GM12801 (cell line): Measurements from ENCODE around the gene MPZL2.

Experiments used
- CTCF ChIP-seq: IDR thresholded peaks from one replicate; pipeline ENCODE4 v1.5.1; 2011; ENCODE audit warnings: control low read depth; ENCODE audit not compliant: insufficient read length; ENCODE audit errors: extremely low read depth

Gene MPZL2

DNA sequence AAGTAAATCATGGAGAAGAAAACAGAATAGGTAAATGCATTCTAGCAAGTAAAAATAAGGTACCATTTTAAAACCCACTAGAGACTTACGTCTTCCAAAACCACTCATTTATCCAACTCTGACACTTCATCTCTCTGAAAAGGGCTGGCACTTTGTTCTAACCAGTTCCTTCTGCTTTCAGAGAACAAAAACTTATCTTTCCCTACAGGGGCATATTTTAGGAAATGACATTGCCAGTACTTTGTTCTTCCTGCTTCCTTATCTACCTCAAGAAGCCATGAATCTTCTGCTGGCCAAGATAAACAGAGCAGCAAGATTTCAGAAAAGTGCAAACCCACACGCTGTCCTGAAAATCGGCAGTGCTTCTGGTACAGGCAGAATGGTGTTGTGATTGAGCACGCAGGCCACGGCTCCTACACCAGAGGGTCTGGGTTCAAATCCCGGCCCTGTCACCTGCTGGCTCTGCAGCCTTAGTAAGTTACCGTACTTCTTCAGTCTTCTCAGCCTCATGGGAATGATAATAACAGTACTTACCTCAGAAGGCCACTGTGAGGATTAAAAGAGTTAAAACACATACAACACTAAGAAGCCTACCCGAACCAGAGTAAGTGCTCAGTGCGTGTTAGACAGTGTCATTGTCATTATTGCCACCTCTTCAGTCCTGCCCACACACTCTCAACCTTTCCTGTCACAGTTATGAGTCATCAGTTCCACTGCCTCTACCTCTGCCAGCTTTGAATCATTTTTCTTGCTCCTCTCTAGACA is 22.9 kb downstream of the MPZL2 start:
- TF ChIP-seq CTCF, result no peak

GRCh38 chr11:118239509-118240205 is 24.4 kb downstream of the MPZL2 start:
- TF ChIP-seq CTCF, result no peak

DNA sequence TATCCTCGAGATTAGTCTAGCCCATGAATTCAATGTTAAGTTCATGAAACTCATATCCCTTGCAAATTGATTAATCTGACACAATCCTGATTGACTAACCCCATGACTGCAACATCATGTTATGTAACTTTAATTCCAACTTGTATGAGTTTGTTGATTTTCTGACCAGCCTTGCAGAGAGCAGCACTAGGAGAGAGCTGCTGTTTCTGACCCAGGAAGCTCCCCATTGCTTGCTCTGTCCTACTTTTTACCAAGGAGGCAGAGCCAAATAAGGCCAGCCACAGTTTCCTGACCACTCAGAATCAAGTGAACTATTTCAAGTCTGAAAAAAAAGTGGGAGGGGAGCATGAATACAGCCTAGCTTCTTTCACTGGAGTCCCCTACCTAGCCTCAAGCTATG is 25.2 kb downstream of the MPZL2 start:
- no peak for TF ChIP-seq CTCF

DNA sequence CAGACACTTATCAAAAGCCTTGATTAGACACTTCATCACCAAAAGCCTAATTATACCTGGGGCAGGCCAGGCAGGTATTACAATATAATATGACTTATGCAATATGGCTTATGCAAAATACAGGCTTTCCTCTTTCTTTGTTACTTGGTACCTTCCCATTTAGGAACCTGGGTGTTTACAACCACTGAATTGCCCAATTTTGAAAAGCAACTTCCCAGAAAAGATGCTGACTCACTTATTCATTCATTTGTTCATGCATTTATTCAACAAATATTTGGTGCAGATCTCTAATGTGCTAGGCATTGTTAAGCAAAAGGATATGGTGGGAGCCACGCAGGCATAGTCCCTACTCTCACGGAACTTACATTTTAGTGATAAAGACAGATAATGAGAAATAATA is 25.7 kb downstream of the MPZL2 start:
- TF ChIP-seq CTCF, result no peak

DNA sequence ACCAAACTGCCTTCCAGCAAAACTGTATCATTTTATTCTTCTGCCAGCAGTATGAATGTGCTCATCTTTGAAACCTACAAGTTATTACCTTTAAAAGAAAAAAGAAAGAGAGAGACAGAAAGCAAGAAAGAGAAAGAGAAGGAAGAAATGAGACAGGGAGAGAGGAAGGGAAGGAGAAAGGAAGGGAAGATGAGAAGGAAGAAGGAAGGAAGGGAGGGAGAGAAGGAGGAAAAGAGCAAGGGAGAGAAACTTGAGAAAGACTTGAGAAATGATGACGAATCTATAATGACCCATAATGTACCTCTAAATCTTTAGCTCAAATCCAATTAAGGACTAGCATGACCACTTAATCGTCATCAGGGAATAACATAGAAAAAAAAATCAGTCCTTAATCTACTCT is 27.9 kb downstream of the MPZL2 start:
- TF ChIP-seq CTCF, result no peak

DNA sequence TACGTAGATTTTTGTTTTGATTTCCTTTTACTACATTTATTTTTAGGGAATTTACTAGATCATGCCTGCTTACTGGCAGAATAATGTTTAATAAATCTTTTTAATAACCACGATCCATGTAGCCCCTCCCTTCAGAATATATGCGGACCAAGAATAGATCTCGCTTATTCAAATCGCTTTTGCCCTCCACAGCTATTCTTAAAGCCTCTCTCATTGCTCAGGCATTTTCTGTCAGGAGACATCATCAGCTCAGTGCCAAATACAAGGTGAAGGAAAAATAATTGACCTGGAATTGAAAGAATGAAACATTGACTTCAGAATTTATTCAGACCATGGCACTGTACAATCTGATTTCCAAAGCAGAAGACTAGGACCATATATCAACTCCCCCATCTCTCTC is 29.3 kb downstream of the MPZL2 start:
- TF ChIP-seq CTCF, result no peak

DNA sequence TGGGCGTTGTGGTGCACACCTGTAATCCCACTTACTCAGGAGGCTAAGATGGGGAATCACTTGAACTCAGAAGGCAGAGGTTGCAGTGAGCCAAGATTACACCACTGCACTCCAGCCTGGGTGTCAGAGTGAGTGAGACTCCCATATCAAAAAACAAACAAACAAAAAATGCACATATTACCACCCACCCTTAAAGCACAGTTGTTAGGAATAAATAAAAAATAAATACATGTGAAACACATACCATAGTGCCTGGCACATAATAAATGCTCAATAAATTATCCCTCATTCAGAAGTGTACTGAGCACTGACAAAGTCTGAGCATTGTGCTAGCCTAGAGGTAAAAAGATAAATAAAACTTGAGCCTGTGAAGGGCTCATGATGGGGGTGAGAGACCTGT is 30.2 kb downstream of the MPZL2 start:
- TF ChIP-seq CTCF, result no peak
